ENCODE measurements around the gene USP19.

The USP19 gene

GRCh38 chr3:49122022-49122421, 1.4 kb upstream of the USP19 start:
- Histone ChIP-seq H3K36me3 (ENCODE audit: control insufficient read depth in 1 of 2, insufficient read depth in 2 of 2, low read length in 2 of 2) (peaks cover 68 to 72% of the 10 kb centered on the region in 2 experiments), H3K79me1 (ENCODE audit: low read length) (peaks cover 5% of the 10 kb centered on the region), H3K4ac (ENCODE audit: low read depth, low read length) (no peak overlapping the region), H4K91ac (ENCODE audit: low read depth, low read length) (no peak overlapping the region), H2BK5ac (ENCODE audit: low read depth, low read length, poor library complexity) (no peak overlapping the region), H3K14ac (ENCODE audit: low read length) (no peak overlapping the region), H3K4me3 (ENCODE audit: low read depth, low read length) (no peak overlapping the region), H3K23ac (ENCODE audit: low read length) (no peak overlapping the region), H3K27ac (ENCODE audit: low read depth, low read length) (no peak overlapping the region), H3K4me1 (ENCODE audit: control insufficient read depth in 1 of 2, insufficient read depth in 2 of 2, low read length in 2 of 2) (peaks cover 6 to 7% of the 10 kb centered on the region in 2 experiments), H2BK12ac (ENCODE audit: low read length) (no peak overlapping the region), H3K9me3 (ENCODE audit: insufficient read depth, low read depth, low read length) (peaks cover 3% of the 10 kb centered on the region), H3K4me2 (ENCODE audit: low read length) (no peak overlapping the region), H4K8ac (ENCODE audit: low read depth, low read length) (no peak overlapping the region), H3K18ac (ENCODE audit: low read length) (no peak overlapping the region), H2BK120ac (ENCODE audit: insufficient read depth, low read length, poor library complexity) (no peak overlapping the region), H3K27me3 (ENCODE audit: insufficient read depth, low read length) (no peaks in the 10 kb centered on the region), H4K12ac (ENCODE audit: low read depth, low read length) (no peak overlapping the region), H2AFZ (ENCODE audit: insufficient read depth, low read length, poor library complexity) (no peak overlapping the region), H2AK5ac (ENCODE audit: low read length) (no peak overlapping the region), H3K79me2 (ENCODE audit: control insufficient read depth, insufficient read depth, low read length, poor library complexity) (peaks cover 6% of the 10 kb centered on the region), H3K9ac (ENCODE audit: low read length) (no peak overlapping the region)
- DNase-seq: no peak
- WGBS (ENCODE audit: extremely low coverage, insufficient coverage, insufficient read length): no CpG with 5 or more reads among the region's 12 CpGs

GRCh38 chr3:49121132-49121736, 611 bp upstream of the USP19 start:
- Histone ChIP-seq H2AK5ac (ENCODE audit: low read length) (peak overlapping the region; percentile 49), H3K4me1 (ENCODE audit: control insufficient read depth in 1 of 2, insufficient read depth in 2 of 2, low read length in 2 of 2) (peaks cover 6 to 7% of the 10 kb centered on the region in 2 experiments), H3K79me1 (ENCODE audit: low read length) (peaks cover 5% of the 10 kb centered on the region), H3K4me2 (ENCODE audit: low read length) (peak overlapping the region; percentile 93), H3K36me3 (ENCODE audit: control insufficient read depth in 1 of 2, insufficient read depth in 2 of 2, low read length in 2 of 2) (peaks cover 71 to 75% of the 10 kb centered on the region in 2 experiments), H2BK12ac (ENCODE audit: low read length) (no peak overlapping the region), H4K8ac (ENCODE audit: low read depth, low read length) (peak overlapping the region; percentile 89), H3K27ac (ENCODE audit: low read depth, low read length) (peak overlapping the region; percentile 65), H3K79me2 (ENCODE audit: control insufficient read depth, insufficient read depth, low read length, poor library complexity) (peaks cover 6% of the 10 kb centered on the region), H3K4ac (ENCODE audit: low read depth, low read length) (no peak overlapping the region), H2BK120ac (ENCODE audit: insufficient read depth, low read length, poor library complexity) (no peak overlapping the region), H3K18ac (ENCODE audit: low read length) (no peak overlapping the region), H2BK5ac (ENCODE audit: low read depth, low read length, poor library complexity) (no peak overlapping the region), H4K12ac (ENCODE audit: low read depth, low read length) (peak overlapping the region; percentile 63), H3K9ac (ENCODE audit: low read length) (peak overlapping the region; percentile 30), H3K4me3 (ENCODE audit: low read depth, low read length) (peak overlapping the region; percentile 25), H3K9me3 (ENCODE audit: insufficient read depth, low read depth, low read length) (peaks cover 3% of the 10 kb centered on the region), H3K14ac (ENCODE audit: low read length) (no peak overlapping the region), H4K91ac (ENCODE audit: low read depth, low read length) (no peak overlapping the region), H3K27me3 (ENCODE audit: insufficient read depth, low read length) (no peaks in the 10 kb centered on the region), H2AFZ (ENCODE audit: insufficient read depth, low read length, poor library complexity) (peak overlapping the region; percentile 46), H3K23ac (ENCODE audit: low read length) (no peak overlapping the region)
- no CpG with 5 or more reads among the region's 17 CpGs for WGBS (ENCODE audit: extremely low coverage, insufficient coverage, insufficient read length)
- no peak for DNase-seq

- H3K79me1 ChIP-seq (ENCODE audit: low read length): peaks cover 5% of the 10 kb centered on the region
- H3K23ac ChIP-seq (ENCODE audit: low read length): no peak overlapping the region
- WGBS (ENCODE audit: extremely low coverage, insufficient coverage, insufficient read length): no CpG with 5 or more reads among the region's 9 CpGs
Observed at GRCh38 chr3:49120096-49120437, 556 bp downstream of the USP19 start.

GRCh38 chr3:49119439-49119838, 1.2 kb downstream of the USP19 start:
- Histone ChIP-seq H2AFZ (ENCODE audit: insufficient read depth, low read length, poor library complexity) (no peak overlapping the region), H3K4me3 (ENCODE audit: low read depth, low read length) (no peak overlapping the region), H4K12ac (ENCODE audit: low read depth, low read length) (no peak overlapping the region), H3K4me1 (ENCODE audit: control insufficient read depth in 1 of 2, insufficient read depth in 2 of 2, low read length in 2 of 2) (peaks cover 6 to 7% of the 10 kb centered on the region in 2 experiments), H3K18ac (ENCODE audit: low read length) (no peak overlapping the region), H4K91ac (ENCODE audit: low read depth, low read length) (no peak overlapping the region), H2BK120ac (ENCODE audit: insufficient read depth, low read length, poor library complexity) (no peak overlapping the region), H3K36me3 (ENCODE audit: control insufficient read depth in 1 of 2, insufficient read depth in 2 of 2, low read length in 2 of 2) (peaks cover 73 to 77% of the 10 kb centered on the region in 2 experiments), H3K14ac (ENCODE audit: low read length) (no peak overlapping the region), H2BK5ac (ENCODE audit: low read depth, low read length, poor library complexity) (no peak overlapping the region), H3K79me2 (ENCODE audit: control insufficient read depth, insufficient read depth, low read length, poor library complexity) (peaks cover 6% of the 10 kb centered on the region), H4K8ac (ENCODE audit: low read depth, low read length) (no peak overlapping the region), H3K4me2 (ENCODE audit: low read length) (peak overlapping the region; percentile 93), H3K79me1 (ENCODE audit: low read length) (peaks cover 5% of the 10 kb centered on the region), H2BK12ac (ENCODE audit: low read length) (no peak overlapping the region), H3K23ac (ENCODE audit: low read length) (no peak overlapping the region), H3K27me3 (ENCODE audit: insufficient read depth, low read length) (no peaks in the 10 kb centered on the region), H3K9me3 (ENCODE audit: insufficient read depth, low read depth, low read length) (peaks cover 3% of the 10 kb centered on the region), H3K27ac (ENCODE audit: low read depth, low read length) (no peak overlapping the region), H2AK5ac (ENCODE audit: low read length) (no peak overlapping the region), H3K4ac (ENCODE audit: low read depth, low read length) (peak overlapping the region; percentile 81), H3K9ac (ENCODE audit: low read length) (no peak overlapping the region)
- WGBS (ENCODE audit: extremely low coverage, insufficient coverage, insufficient read length): no CpG with 5 or more reads among the region's 3 CpGs
- DNase-seq: no peak

More at GRCh38 chr3:49120096-49120437, 556 bp downstream of the USP19 start:
- Histone ChIP-seq H3K79me2 (ENCODE audit: control insufficient read depth, insufficient read depth, low read length, poor library complexity) (peaks cover 6% of the 10 kb centered on the region), H3K9ac (ENCODE audit: low read length) (peak overlapping the region; percentile 91), H4K91ac (ENCODE audit: low read depth, low read length) (peak overlapping the region; percentile 94), H3K4me2 (ENCODE audit: low read length) (peak overlapping the region; percentile 93), H2BK120ac (ENCODE audit: insufficient read depth, low read length, poor library complexity) (peak overlapping the region; percentile 46), H2AFZ (ENCODE audit: insufficient read depth, low read length, poor library complexity) (peak overlapping the region; percentile 89), H2BK5ac (ENCODE audit: low read depth, low read length, poor library complexity) (peak overlapping the region; percentile 33), H3K4me3 (ENCODE audit: low read depth, low read length) (peak overlapping the region; percentile 95), H3K9me3 (ENCODE audit: insufficient read depth, low read depth, low read length) (peaks cover 3% of the 10 kb centered on the region), H3K14ac (ENCODE audit: low read length) (peak overlapping the region; percentile 88), H2AK5ac (ENCODE audit: low read length) (peak overlapping the region; percentile 76), H3K36me3 (ENCODE audit: control insufficient read depth in 1 of 2, insufficient read depth in 2 of 2, low read length in 2 of 2) (peaks cover 73 to 77% of the 10 kb centered on the region in 2 experiments), H4K12ac (ENCODE audit: low read depth, low read length) (peak overlapping the region; percentile 68), H3K4ac (ENCODE audit: low read depth, low read length) (peak overlapping the region; percentile 81), H3K27ac (ENCODE audit: low read depth, low read length) (peak overlapping the region; percentile 84), H2BK12ac (ENCODE audit: low read length) (no peak overlapping the region), H3K27me3 (ENCODE audit: insufficient read depth, low read length) (no peaks in the 10 kb centered on the region), H3K4me1 (ENCODE audit: control insufficient read depth in 1 of 2, insufficient read depth in 2 of 2, low read length in 2 of 2) (peaks cover 6 to 7% of the 10 kb centered on the region in 2 experiments), H4K8ac (ENCODE audit: low read depth, low read length) (peak overlapping the region; percentile 89), H3K18ac (ENCODE audit: low read length) (peak overlapping the region; percentile 90)
- DNase-seq: no peak
